Measurements from ENCODE around the gene SGF29. TPM values are rescaled to one million over a fixed set of nuclear protein-coding genes. Genes with fewer than 3 reads are reported as not detected.

SGF29 gene
- total and polyA plus RNA-seq, 2 of the 8 experiments (the other 6 are each of a cell fraction or from before 2014, with no cell fraction given) = 3.1 to 22.7 TPM

GRCh38 chr16:28504707-28505404 lies 48.9 kb upstream of the SGF29 start (continued):
- no peak for TF ChIP-seq KDM5A (IDR thresholded peaks at IDR 0.05; ENCODE audit: low read length)
- TF ChIP-seq POU5F1 (IDR thresholded peaks at IDR 0.05; ENCODE audit: low read depth, low read length) = no peak
- TF ChIP-seq SRF (IDR thresholded peaks at IDR 0.05; ENCODE audit: low read depth, low read length) = no peak
- no peak for TF ChIP-seq KDM1A (IDR thresholded peaks at IDR 0.05; ENCODE audit: borderline replicate concordance, low read length)
- no peak for TF ChIP-seq SUZ12 (IDR thresholded peaks at IDR 0.05; ENCODE audit: low read length)
- no peak for TF ChIP-seq CHD7 (IDR thresholded peaks at IDR 0.05; ENCODE audit: insufficient replicate concordance, low read length)
- TF ChIP-seq SP2 (IDR thresholded peaks at IDR 0.05; ENCODE audit: low read length) = no peak
- no peak for TF ChIP-seq SP1 (IDR thresholded peaks at IDR 0.05; ENCODE audit: low read depth, low read length)
- TF ChIP-seq GABPA (IDR thresholded peaks at IDR 0.05; ENCODE audit: borderline replicate concordance, insufficient read depth, low read length) = no peak

Data from H1 (cell line).